Activated CD4-positive, alpha-beta T cell treated with anti-CD3 and anti-CD28 coated beads, Interleukin-2, amount 50 U/mL, for 16 hours (primary cell): Measurements from ENCODE around the gene BSN.

Experiments
- DNase-seq: peaks from one replicate; pipeline ENCODE4 v3.0.0-alpha.2; 2020

Gene BSN

GRCh38 chr3:49602877-49603411, 48.7 kb downstream of the BSN start:
- peak; percentile 66 for DNase-seq

DNA sequence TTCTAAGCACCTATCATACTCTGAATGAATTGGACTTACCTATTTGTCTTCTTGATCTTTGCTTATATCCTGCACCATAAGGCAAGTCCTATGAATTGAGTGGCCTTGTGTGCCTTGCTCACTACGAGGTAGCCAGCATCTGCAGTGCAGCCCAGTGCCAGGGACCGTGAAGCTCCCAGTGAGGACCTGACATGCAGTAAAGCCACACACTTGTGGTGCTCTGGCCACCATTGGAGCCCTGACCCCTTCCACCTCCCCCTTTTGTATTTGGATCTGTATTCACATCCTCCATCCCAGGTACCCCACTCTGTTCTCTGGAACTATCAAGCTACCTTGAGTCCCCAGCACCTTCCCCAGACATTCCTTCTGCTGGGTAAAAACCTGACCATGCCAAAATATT, 52.1 kb downstream of the BSN start:
- no peak for DNase-seq

DNA sequence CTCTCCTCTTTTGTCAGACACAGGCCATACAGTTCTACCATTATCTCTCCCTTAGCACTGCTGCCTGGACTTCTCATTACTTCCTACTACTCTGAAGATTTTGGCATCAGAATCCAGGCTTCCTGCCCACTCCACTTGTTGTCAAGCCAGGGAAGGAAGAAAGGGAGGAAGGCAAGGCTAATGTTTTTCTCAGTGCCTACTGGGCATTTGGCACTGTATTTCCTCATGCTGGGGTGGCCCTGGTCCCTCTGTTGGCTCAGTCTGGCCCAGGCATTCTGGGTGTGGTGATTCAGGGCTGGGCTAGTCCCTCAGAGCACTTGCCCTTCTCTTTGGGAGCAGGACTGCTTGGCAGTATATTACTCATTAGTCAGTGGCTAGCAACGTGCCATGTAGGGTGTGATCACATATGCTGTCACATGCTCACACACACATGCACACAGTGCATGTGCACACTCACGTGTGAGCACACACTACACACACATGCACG, 52.9 kb downstream of the BSN start:
- no peak for DNase-seq

- no peak for DNase-seq
Observed at GRCh38 chr3:49607796-49608195, 53.5 kb downstream of the BSN start.

- DNase-seq, result no peak
Observed at GRCh38 chr3:49609314-49609713, 55.0 kb downstream of the BSN start.

DNA sequence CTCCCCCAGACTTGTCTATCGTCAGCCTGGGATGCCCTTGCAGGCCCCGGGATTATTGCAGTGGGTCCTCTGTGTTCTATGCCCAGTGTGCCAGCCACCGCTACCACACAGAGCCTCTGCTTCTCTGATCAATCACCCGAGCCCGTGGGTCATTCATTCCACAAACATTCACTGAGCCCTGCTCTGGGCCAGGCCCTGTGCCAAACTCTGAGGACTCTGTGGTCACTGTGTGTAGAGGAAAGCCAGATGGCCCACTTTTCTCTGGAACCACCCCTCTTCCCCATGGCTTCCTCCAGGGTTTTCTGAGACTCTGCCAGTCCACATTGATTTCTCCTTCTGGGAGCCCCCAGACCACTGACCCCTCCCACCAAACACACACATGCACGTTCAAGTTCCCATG, 55.5 kb downstream of the BSN start:
- DNase-seq, result no peak

GRCh38 chr3:49610666-49611280, 56.5 kb downstream of the BSN start:
- DNase-seq, result no peak

- DNase-seq, result no peak
Observed at GRCh38 chr3:49611291-49611690, 57.0 kb downstream of the BSN start.

GRCh38 chr3:49611719-49612118, 57.4 kb downstream of the BSN start:
- DNase-seq, result no peak

DNA sequence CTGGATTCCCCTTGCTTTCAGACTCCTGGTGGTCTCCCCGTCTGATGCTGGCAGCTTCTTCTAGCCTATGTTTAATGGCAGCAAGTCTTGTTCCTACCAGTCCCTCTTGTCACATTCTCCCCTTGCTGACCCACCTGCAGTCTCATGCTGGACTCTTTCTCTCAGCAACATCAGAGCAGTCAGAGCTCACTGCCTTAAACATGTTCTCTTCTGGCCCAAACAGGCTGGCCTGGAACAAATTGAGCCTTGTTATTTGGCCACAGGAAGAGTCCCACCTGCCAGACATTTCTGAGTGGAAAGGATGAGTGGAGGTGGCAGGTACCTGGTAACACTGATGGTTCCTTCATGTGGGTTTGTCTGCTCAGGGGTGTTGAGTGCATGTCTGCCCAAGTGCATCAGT, 60.7 kb downstream of the BSN start:
- DNase-seq, result no peak

DNA sequence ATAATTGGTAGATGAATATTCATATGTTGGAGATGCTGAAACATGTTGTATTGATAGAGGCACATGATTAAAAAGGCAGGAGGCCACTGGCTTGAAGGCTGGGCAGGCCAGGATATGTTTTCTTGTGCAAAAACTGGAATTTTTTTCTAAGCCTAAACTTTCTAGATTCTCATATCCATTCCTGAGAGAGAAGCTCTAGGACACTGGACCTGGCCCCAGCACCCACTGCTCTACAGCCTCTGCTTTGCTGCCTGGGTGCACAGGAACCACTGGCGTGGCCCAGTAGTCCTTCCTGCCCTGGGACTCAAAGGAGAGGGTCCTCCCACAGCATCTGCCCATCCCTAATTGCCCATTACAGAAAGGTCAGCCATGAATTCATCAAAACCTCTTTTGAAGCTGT, 61.8 kb downstream of the BSN start:
- DNase-seq, result no peak

- DNase-seq, result no peak
Observed at GRCh38 chr3:49616491-49616941, 62.2 kb downstream of the BSN start.

DNA sequence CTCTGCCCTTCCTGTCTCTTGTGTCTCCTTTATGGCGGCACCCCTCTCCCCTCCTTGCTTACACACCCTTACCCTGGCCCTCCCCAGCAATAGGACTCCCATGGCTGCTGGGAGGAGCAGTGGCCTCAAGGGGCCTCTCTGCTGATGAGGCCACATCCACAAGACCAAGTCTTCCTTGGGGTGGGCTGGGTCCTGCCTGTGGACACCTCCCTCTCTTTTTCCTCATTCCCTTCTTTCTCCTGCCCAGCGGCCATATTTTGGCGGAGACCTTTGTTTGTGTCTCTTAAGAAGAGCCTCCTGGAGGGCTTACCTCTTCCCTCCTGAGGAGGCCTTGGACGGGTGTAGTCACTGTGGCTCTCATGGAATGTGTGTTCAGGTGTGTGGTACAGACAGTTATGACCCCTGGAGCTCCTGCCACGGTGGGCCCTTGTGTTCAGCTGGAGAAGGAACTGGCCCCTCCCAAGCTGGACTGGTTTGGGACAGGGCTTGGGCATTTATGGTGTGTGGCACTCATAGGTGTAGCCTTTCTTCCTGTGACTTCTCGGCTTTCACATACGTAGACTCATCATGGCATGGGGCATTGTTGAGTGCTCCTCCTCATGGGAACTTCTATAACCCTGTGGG, 63.2 kb downstream of the BSN start:
- DNase-seq, result no peak

GRCh38 chr3:49618412-49618811, 64.1 kb downstream of the BSN start:
- no peak for DNase-seq

GRCh38 chr3:49619649-49620048, 65.4 kb downstream of the BSN start:
- peak; percentile 21 for DNase-seq

GRCh38 chr3:49620728-49621127, 66.5 kb downstream of the BSN start:
- no peak for DNase-seq

- DNase-seq, result no peak
Observed at GRCh38 chr3:49623071-49623470, 68.8 kb downstream of the BSN start.

DNA sequence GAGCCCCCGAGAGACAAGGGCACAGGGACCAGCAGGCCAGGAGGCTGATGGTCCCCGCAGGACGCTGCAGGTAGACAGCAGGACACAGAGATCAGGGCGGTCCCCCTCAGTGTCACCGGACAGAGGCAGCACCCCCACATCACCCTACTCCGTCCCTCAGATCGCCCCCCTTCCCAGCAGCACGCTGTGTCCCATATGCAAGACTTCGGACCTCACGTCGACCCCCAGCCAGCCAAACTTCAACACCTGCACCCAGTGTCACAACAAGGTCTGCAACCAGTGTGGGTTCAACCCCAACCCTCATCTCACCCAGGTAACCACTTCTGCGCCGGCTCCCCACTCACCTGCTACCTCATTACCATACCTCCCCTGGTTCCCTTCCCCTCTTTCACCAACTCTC, 70.8 kb downstream of the BSN start:
- no peak for DNase-seq

GRCh38 chr3:49626101-49626581, 71.9 kb downstream of the BSN start:
- DNase-seq, result peak; percentile 25

- no peak for DNase-seq
Observed at GRCh38 chr3:49626796-49627195, 72.5 kb downstream of the BSN start.

- DNase-seq, result no peak
Observed at GRCh38 chr3:49627634-49628033, 73.4 kb downstream of the BSN start.

DNA sequence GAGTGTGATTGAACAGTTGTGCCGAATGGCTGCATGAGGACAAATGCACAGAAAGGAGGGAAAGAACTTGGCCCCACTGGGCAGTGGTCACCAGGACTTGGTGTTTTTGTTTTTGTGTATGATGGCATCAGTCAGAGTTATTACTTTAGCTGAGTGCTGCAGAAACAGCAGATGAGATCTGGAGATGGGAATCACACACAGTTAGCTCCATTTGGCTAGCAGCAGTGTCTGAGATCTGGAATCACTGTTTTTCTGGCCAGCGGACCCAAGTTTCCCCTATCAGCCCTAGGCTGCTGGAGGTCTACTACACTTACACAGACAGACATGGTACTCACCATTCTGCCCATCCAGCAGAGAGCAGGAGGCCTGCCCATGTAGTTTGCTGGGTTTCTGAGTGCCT, 74.0 kb downstream of the BSN start:
- DNase-seq, result no peak

DNA sequence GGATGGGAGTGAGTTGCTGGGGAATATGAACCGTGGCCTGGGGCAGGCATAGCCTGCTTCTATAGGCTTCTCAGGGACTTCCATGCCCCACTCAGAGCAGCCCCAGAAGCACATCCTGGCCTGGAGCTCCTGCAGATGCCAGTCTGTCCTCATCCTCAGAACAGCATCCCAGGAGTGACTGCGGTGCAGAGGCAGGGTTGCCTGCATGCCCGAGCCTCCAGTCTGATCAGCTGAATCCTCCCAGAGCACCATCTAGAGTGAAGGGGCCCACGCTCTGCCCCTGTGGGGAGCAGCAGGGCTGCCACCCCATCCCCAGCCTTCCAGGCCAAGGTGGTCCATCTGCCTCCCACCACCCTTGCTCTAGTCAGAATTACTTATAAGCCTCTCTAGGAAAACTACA, 75.2 kb downstream of the BSN start:
- no peak for DNase-seq

DNA sequence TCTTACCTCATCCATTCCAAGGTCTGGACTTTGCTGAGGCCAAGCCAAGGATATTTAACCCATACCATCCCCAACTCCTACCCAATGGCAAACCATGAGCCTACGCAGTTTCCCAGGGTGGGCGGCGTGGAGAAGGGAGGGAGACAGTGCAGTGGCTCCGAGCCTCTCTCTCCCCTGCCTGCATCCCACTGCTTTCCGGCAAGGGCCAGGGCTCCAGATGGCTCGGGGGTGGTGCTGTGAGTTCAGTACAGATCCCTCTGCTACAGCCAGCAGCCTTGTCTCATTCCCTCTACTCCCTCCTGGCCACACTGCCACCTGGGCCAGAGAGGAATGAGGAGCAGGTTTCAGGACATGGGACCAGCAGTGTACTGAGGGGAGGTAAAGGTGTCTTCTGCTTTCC, 75.6 kb downstream of the BSN start:
- no peak for DNase-seq

- DNase-seq, result no peak
Observed at GRCh38 chr3:49630784-49631183, 76.5 kb downstream of the BSN start.
